ENCODE measurements around the gene EFCAB5.

DNA sequence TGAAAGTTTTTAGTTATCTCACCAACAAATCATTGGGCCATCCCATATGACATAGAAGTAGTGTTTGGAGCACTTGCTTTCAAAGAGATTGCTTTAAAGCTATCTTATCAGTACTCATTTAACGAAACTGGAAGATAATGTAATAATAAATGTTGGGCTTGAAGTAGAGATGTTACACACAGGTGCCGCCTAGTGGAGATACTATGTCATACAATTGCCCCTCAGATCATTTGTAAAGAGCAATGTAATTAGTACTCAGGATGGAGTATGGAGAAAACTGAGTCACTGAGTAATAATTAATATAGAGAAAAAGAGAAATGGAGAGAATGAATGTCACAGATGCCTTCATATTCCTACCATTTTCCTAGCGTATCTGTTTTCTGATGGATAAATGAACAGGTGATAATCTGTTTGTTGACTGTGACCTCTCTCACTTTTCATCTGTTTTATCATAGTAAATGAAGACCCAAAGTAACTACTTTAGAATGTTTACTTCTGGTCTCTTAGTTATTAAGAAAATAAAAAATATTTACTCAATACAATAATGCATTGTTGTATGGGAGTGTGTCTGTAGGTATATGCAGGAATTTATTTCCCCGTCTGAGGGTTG lies 80.4 kb downstream of the EFCAB5 start:
- TF ChIP-seq, protein P1, sequence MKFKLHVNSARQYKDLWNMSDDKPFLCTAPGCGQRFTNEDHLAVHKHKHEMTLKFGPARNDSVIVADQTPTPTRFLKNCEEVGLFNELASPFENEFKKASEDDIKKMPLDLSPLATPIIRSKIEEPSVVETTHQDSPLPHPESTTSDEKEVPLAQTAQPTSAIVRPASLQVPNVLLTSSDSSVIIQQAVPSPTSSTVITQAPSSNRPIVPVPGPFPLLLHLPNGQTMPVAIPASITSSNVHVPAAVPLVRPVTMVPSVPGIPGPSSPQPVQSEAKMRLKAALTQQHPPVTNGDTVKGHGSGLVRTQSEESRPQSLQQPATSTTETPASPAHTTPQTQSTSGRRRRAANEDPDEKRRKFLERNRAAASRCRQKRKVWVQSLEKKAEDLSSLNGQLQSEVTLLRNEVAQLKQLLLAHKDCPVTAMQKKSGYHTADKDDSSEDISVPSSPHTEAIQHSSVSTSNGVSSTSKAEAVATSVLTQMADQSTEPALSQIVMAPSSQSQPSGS (CRISPR knock-in tag; IDR thresholded peaks at IDR 0.05): no peak
- TF ChIP-seq JUN (CRISPR knock-in tag; IDR thresholded peaks at IDR 0.05) (no peak), MYC (CRISPR knock-in tag; IDR thresholded peaks at IDR 0.05; ENCODE audit: borderline replicate concordance) (no peak), EZH2 (conservative IDR thresholded peaks at IDR 0.05; ENCODE audit: low read depth, low read length) (no peak), JUND (CRISPR knock-in tag; IDR thresholded peaks at IDR 0.05) (no peak), POLR2A (IDR thresholded peaks at IDR 0.05; ENCODE audit: insufficient read depth in 1 of 2, low read depth in 2 of 2, low read length in 2 of 2) (no peak), PCBP1 (IDR thresholded peaks at IDR 0.05; ENCODE audit: borderline replicate concordance, low read depth, low read length) (no peak), POLR2AphosphoS5 (IDR thresholded peaks at IDR 0.05; ENCODE audit: low read depth, low read length) (no peak), MYNN (CRISPR knock-in tag; IDR thresholded peaks at IDR 0.05; ENCODE audit: low read depth) (no peak), SRF (IDR thresholded peaks at IDR 0.05; ENCODE audit: low read depth, low read length) (no peak), ZFP36 (IDR thresholded peaks at IDR 0.05; ENCODE audit: borderline replicate concordance, low read depth, low read length, partially characterized antibody) (no peak), HHEX (CRISPR knock-in tag; IDR thresholded peaks at IDR 0.05) (no peak)
- TF ChIP-seq, protein P2, sequence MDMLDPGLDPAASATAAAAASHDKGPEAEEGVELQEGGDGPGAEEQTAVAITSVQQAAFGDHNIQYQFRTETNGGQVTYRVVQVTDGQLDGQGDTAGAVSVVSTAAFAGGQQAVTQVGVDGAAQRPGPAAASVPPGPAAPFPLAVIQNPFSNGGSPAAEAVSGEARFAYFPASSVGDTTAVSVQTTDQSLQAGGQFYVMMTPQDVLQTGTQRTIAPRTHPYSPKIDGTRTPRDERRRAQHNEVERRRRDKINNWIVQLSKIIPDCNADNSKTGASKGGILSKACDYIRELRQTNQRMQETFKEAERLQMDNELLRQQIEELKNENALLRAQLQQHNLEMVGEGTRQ (IDR thresholded peaks at IDR 0.05; ENCODE audit: low read depth, low read length): no peak
- TF ChIP-seq, protein P2 (CRISPR knock-in tag; IDR thresholded peaks at IDR 0.05; ENCODE audit: borderline replicate concordance): no peak
- TF ChIP-seq, protein P3, sequence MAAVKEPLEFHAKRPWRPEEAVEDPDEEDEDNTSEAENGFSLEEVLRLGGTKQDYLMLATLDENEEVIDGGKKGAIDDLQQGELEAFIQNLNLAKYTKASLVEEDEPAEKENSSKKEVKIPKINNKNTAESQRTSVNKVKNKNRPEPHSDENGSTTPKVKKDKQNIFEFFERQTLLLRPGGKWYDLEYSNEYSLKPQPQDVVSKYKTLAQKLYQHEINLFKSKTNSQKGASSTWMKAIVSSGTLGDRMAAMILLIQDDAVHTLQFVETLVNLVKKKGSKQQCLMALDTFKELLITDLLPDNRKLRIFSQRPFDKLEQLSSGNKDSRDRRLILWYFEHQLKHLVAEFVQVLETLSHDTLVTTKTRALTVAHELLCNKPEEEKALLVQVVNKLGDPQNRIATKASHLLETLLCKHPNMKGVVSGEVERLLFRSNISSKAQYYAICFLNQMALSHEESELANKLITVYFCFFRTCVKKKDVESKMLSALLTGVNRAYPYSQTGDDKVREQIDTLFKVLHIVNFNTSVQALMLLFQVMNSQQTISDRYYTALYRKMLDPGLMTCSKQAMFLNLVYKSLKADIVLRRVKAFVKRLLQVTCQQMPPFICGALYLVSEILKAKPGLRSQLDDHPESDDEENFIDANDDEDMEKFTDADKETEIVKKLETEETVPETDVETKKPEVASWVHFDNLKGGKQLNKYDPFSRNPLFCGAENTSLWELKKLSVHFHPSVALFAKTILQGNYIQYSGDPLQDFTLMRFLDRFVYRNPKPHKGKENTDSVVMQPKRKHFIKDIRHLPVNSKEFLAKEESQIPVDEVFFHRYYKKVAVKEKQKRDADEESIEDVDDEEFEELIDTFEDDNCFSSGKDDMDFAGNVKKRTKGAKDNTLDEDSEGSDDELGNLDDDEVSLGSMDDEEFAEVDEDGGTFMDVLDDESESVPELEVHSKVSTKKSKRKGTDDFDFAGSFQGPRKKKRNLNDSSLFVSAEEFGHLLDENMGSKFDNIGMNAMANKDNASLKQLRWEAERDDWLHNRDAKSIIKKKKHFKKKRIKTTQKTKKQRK (IDR thresholded peaks at IDR 0.05; ENCODE audit: low read length): no peak
